HG03520 (cell line): ENCODE results near the gene PDLIM7.
A peak's percentile ranks its signal among the peaks of the same experiment; 100 is the strongest.
"Not testable (repeated sequence)": the region's sequence is repeated elsewhere in the genome, so short reads cannot be mapped to it uniquely, and the experiment has no call there.

ENCODE experiments used
- ATAC-seq: cut with Tn5 transposase; IDR thresholded peaks from one replicate; pipeline ENCODE4 v1.9.1; 2021; ENCODE audit warnings: mild to moderate bottlenecking, moderate library complexity; ENCODE audit not compliant: unreplicated experiment

PDLIM7 gene

GRCh38 chr5:177497292-177498012 lies at the start of gene PDLIM7:
PDLIM7 (minus strand) TSS chr5:177497604; CDS start chr5:177496512, 1,092 bp downstream.
- peak; percentile 73 for ATAC-seq

- no peak for ATAC-seq
These were observed 48.9 kb upstream of the PDLIM7 start for GRCh38 chr5:177546258-177546741.

GRCh38 chr5:177545487-177546257 lies 48.3 kb upstream of the PDLIM7 start:
- no peak for ATAC-seq

DNA sequence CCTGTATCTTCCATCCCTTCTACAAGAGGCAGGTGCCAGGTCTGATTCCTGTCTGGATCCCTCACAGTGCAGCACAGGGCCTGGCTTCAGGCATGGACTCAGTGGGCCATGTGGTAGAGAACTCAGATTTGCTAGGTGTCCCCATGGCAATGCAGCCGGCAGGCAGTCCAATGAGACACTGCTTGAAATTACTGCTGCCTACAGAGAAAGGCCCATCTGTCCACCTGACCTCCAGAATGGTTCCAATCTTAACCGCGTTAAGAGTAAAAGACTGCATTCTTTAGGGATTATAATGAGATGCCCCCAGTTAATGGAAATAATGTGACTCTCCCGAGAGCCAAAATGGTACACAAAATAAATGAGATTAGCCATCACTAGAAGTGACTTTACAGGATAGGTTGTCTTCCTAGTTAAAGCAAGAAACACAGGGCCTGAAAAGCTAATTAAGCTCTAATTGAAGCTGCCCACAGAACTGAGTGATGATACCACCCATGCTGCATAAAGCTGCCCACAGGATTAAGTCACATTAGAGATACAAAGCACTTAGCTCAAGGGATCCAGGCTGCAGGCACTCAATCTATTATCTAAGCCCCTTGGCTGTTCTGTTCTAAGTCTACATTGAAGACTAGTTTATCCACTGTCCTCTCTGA lies 45.5 kb upstream of the PDLIM7 start:
- ATAC-seq, result no peak

DNA sequence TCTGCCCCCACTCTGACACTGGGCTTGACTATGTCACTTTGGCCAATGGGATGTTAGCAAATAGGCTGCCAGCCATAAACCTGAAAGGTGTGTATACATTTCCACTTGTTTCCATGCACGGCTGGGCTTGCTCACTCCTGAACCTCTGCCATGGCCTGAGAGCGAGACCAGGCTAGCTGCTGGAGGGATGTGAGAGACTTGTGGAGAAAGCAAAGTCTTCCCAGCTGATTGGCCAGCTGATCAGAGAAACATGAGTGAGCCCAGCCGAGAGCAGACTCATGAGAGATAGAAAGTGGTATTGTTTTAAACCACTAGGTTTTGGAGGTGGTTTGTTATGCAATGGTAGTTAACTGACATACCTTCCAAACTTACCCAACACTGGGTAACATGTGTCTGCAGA lies 43.0 kb upstream of the PDLIM7 start:
- ATAC-seq, result no peak

GRCh38 chr5:177539411-177539810 lies 42.0 kb upstream of the PDLIM7 start:
- ATAC-seq, result no peak

GRCh38 chr5:177538876-177539275 lies 41.5 kb upstream of the PDLIM7 start:
- ATAC-seq, result no peak

GRCh38 chr5:177537389-177538361 lies 40.3 kb upstream of the PDLIM7 start:
- no peak for ATAC-seq

DNA sequence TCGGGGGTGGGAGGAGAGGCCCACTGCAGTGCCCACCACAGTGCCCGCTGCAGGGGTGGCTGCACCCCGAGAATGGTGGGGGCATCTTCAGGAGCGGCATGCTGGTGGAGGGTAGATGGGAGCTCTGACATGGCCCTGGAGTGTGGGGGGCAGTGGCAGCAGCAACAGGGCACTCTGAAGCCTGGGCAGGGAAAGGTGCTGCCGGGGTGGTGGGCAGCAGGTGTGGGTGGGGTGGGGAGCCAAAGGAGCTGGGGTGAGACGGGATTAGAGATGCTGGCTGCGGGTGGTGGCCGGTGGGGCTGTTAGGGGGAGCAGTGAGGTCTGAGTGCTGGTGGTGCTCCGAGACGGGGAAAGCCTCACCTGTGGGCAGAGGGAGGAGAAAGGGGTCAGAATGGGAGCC lies 39.0 kb upstream of the PDLIM7 start:
- no peak for ATAC-seq

DNA sequence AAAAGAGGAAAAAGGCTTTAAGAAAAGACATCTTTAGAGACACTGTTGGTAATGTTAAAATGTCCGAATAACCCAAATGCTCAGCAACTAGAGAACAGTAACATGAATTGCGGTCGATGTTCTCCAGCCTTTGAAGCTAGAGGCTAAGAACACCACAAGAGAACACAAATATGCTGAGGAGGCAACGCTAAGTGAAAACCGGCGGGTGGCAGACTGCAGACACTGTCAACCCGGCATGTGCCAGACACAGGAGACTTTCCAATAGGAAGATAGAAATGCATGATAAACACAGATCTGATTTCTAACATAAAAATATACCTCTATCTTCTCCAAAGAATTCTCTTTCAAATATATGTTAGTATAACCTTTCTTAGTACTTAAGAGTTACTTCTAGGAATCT lies 37.7 kb upstream of the PDLIM7 start:
- no peak for ATAC-seq

- not testable (repeated sequence) for ATAC-seq
These were observed 37.0 kb upstream of the PDLIM7 start for GRCh38 chr5:177534433-177534832.

GRCh38 chr5:177531209-177531940 lies 34.0 kb upstream of the PDLIM7 start:
- no peak for ATAC-seq

DNA sequence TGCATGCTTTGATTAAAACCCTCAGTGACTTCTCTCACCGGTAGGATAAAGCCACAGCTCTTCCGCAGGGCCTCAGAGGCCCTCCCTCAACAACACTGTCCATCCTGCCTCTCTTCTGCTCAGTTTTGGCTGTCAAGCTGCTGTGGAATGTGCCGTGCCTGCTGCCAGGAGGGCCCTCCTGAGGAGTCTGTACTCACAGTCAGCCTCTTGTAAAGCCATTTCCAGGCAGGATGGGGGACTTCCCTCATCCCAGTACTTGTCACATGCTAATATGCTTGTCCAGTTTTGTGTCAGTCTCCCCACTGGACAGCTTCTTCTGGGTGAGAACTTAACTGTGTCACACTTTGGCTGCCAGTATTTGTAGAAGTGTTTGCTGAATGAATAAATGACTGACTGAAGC lies 33.2 kb upstream of the PDLIM7 start:
- no peak for ATAC-seq

GRCh38 chr5:177529247-177530203 lies 32.1 kb upstream of the PDLIM7 start:
- no peak for ATAC-seq

GRCh38 chr5:177528631-177529030 lies 31.2 kb upstream of the PDLIM7 start:
- ATAC-seq, result no peak

DNA sequence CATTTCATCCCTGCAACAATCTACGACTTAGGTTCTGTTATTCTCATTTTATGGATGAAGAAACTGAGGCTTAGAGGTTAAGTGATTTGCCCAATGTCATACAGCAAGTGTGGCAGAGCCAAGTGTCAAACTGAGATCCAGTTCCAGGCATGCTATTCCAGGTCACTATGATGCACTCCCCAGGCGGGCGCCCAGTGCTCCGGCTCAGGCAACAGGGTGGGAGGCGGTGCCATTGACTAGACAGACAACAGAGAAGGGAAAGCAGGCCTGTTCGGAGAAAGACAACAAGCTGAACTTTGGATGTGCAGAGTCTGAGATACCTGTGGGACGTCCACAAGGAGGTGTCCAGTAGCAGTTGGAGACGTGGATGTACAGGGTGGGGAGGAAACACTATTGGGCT lies 30.2 kb upstream of the PDLIM7 start:
- no peak for ATAC-seq

- ATAC-seq, result no peak
These were observed 29.4 kb upstream of the PDLIM7 start for GRCh38 chr5:177526791-177527190.

- ATAC-seq, result no peak
These were observed 28.8 kb upstream of the PDLIM7 start for GRCh38 chr5:177526191-177526590.
